CD4-positive, alpha-beta T cell (primary cell): Measurements from ENCODE around the gene ARIH2. TPM values are rescaled to one million over a fixed set of nuclear protein-coding genes. Genes with fewer than 3 reads are reported as not detected.

Experiments
- ATAC-seq: fragments of 200-7000 bp; cut with Tn5 transposase; one replicate; pipeline ENCODE4 v1.10.0; 2022; ENCODE audit warnings: mild to moderate bottlenecking; ENCODE audit not compliant: poor library complexity
- CTCF ChIA-PET: fragments of 350-600 bp; sonication (Branson Sonifier 250); formaldehyde crosslinking; loops from one replicate; lab custom pipeline; 2021; ENCODE audit warnings: antibody characterized with exemption, inconsistent platforms; lab: Charles Lee
- POLR2A ChIA-PET: fragments of 350-600 bp; sonication (Branson Sonifier 250); formaldehyde crosslinking; loops from one replicate; lab custom pipeline; 2021; ENCODE audit warnings: antibody characterized with exemption, inconsistent platforms; lab: Charles Lee
- DNase-seq, 14 experiments: peaks; one replicate each; pipeline ENCODE4 v3.0.0-alpha.2; 2013 to 2020; ENCODE audit warnings: mixed read lengths in 2 of 14
- H3K27ac ChIP-seq, 2 donors: one replicate each; pipeline versions ENCODE4 v1.5.1 to v1.7.0; 2013; ENCODE audit warnings: low read length in 2 of 2, low read depth in 1 of 2, mild to moderate bottlenecking in 1 of 2
- H3K27me3 ChIP-seq, 2 experiments: 1 replicate in 1 of 2; 2 replicates in 1 of 2; pipeline versions ENCODE4 v1.6.1 to v1.7.0; 2013; ENCODE audit warnings: low read length in 2 of 2, control low read depth in 1 of 2, mild to moderate bottlenecking in 1 of 2, moderate library complexity in 1 of 2; ENCODE audit not compliant: insufficient read depth in 2 of 2, control insufficient read depth in 1 of 2
- H3K36me3 ChIP-seq: one replicate; pipeline ENCODE4 v1.6.1; 2013; ENCODE audit warnings: low read length, control low read depth; ENCODE audit not compliant: insufficient read depth
- H3K4me1 ChIP-seq: one replicate; pipeline ENCODE4 v1.6.1; 2013; ENCODE audit warnings: low read length, control low read depth; ENCODE audit not compliant: insufficient read depth
- H3K4me3 ChIP-seq: one replicate; pipeline ENCODE4 v1.5.1; 2013; ENCODE audit warnings: mild to moderate bottlenecking, low read length, moderate library complexity
- H3K9me3 ChIP-seq, 2 experiments: 1 replicate in 1 of 2; 2 replicates in 1 of 2; pipeline versions ENCODE4 v1.6.1 to v1.7.0; 2013; ENCODE audit warnings: low read length in 2 of 2, mild to moderate bottlenecking in 2 of 2, control low read depth in 1 of 2, moderate library complexity in 1 of 2; ENCODE audit not compliant: control insufficient read depth in 1 of 2, insufficient read depth in 1 of 2
- H3K27ac Mint-ChIP-seq: one replicate; pipeline ENCODE4 v1.8.0; 2020; ENCODE audit warnings: mixed read lengths
- H3K27me3 Mint-ChIP-seq: one replicate; pipeline ENCODE4 v1.8.0; 2021; ENCODE audit warnings: mixed read lengths
- H3K36me3 Mint-ChIP-seq: one replicate; pipeline ENCODE4 v1.8.0; 2021; ENCODE audit warnings: low read depth, mixed read lengths
- H3K4me1 Mint-ChIP-seq: one replicate; pipeline ENCODE4 v1.8.0; 2021; ENCODE audit warnings: low read depth, mixed read lengths
- H3K4me3 Mint-ChIP-seq: one replicate; pipeline ENCODE4 v1.8.0; 2020; ENCODE audit warnings: mild to moderate bottlenecking, mixed read lengths
- H3K9me3 Mint-ChIP-seq: one replicate; pipeline ENCODE4 v1.8.0; 2020; ENCODE audit warnings: mixed read lengths
- CTCF ChIP-seq: fragments of 200-600 bp; IDR thresholded peaks from one replicate; pipeline ENCODE4 v1.8.0; 2022; ENCODE audit warnings: antibody characterized with exemption, mild to moderate bottlenecking
- intact Hi-C, 2 experiments: fragments of 100-400 bp; cut with DNase I in 1 of 2; cut with micrococcal nuclease in 1 of 2; formaldehyde crosslinking; loops; one replicate each; pipeline versions ENCODE4 v1.15.1 to v1.9.0; 2023 to 2025; cut with DNase I, micrococcal nuclease
- total RNA-seq, 174 experiments: library from RNA in 2 of 174; stranded (reverse) in 2 of 174; gene quantifications; one replicate each; pipeline ENCODE4 v1.2.3 and lab custom pipeline; 2021 to 2026

Gene ARIH2
- total RNA-seq, 2 experiments from 2014 or later, result 182 TPM

- Mint-ChIP-seq H3K9me3 (no peaks in the 10 kb centered on the region), H3K36me3 (peaks cover 69% of the 10 kb centered on the region), H3K27ac (no peak overlapping the region), H3K4me3 (no peak overlapping the region), H3K4me1 (peaks cover 6% of the 10 kb centered on the region), H3K27me3 (no peaks in the 10 kb centered on the region)
- peaks cover 71% of the 10 kb centered on the region for H3K36me3 ChIP-seq
- H3K4me3 ChIP-seq, result no peak overlapping the region
- no peak for TF ChIP-seq CTCF
- ChIA-PET POLR2A (no interaction called here), CTCF (no interaction called here)
- H3K27ac ChIP-seq, result no peak overlapping the region
- H3K4me1 ChIP-seq, result peaks cover 6% of the 10 kb centered on the region
- ATAC-seq (no peak), DNase-seq (no peak)
- no peaks in the 10 kb centered on the region for H3K27me3 ChIP-seq
- no peaks in the 10 kb centered on the region for H3K9me3 ChIP-seq
- intact Hi-C loops, result loop anchor here in 1 of 2 experiments (10.0 kb wide), 2 partner anchors 292 to 462 kb away; partner anchors contain the start of gene C3orf62
These were observed 64.5 kb downstream of the ARIH2 start for GRCh38 chr3:48983096-48983495.

GRCh38 chr3:48984663-48985062, 66.0 kb downstream of the ARIH2 start:
- peaks cover 58% of the 10 kb centered on the region for H3K36me3 Mint-ChIP-seq
- peak overlapping the region; percentile 4 for H3K27ac Mint-ChIP-seq
- no peaks in the 10 kb centered on the region for H3K27me3 ChIP-seq
- no peaks in the 10 kb centered on the region for H3K27me3 Mint-ChIP-seq
- intact Hi-C loops, result loop anchor here in 1 of 2 experiments (10.0 kb wide), 2 partner anchors 290 to 460 kb away; partner anchors contain the start of gene C3orf62
- no peak for ATAC-seq
- no peaks in the 10 kb centered on the region for H3K9me3 ChIP-seq
- CTCF ChIA-PET, result interaction anchor here (0.6 to 1.7 kb wide), 2 partner anchors 109 to 173 kb away, joined by 3 to 5 read pairs; partner anchors contain the start of gene QRICH1
- no peak overlapping the region for H3K27ac ChIP-seq
- POLR2A ChIA-PET, result interaction anchor here (3.0 kb wide), 1 partner anchor 44 kb away, joined by 10 read pairs; the partner anchor contains the start of gene IMPDH2
- no peak for DNase-seq
- no peak for TF ChIP-seq CTCF
- H3K4me1 Mint-ChIP-seq, result peaks cover 16% of the 10 kb centered on the region
- H3K4me3 ChIP-seq, result no peak overlapping the region
- no peak overlapping the region for H3K4me3 Mint-ChIP-seq
- H3K9me3 Mint-ChIP-seq, result no peaks in the 10 kb centered on the region
- peaks cover 20% of the 10 kb centered on the region for H3K4me1 ChIP-seq
- peaks cover 63% of the 10 kb centered on the region for H3K36me3 ChIP-seq

GRCh38 chr3:48985831-48986376, 67.3 kb downstream of the ARIH2 start:
- CTCF ChIA-PET, result interaction anchor here (0.6 to 6.6 kb wide), 3 partner anchors 21 to 104 kb away, joined by 3 to 100 read pairs (median 3); partner anchors contain the start of genes IMPDH2 and WDR6
- Mint-ChIP-seq H3K9me3 (no peaks in the 10 kb centered on the region), H3K4me3 (peak overlapping the region; percentile 3), H3K27me3 (no peaks in the 10 kb centered on the region), H3K4me1 (peaks cover 19% of the 10 kb centered on the region), H3K36me3 (peaks cover 51% of the 10 kb centered on the region), H3K27ac (peak overlapping the region; percentile 49)
- Histone ChIP-seq H3K4me3 (no peak overlapping the region), H3K27me3 (no peaks in the 10 kb centered on the region), H3K36me3 (peaks cover 50% of the 10 kb centered on the region), H3K9me3 (no peaks in the 10 kb centered on the region), H3K27ac (no peak overlapping the region), H3K4me1 (peaks cover 25% of the 10 kb centered on the region)
- intact Hi-C loops, result loop anchor here in 1 of 2 experiments (10.0 kb wide), 2 partner anchors 289 to 459 kb away; partner anchors contain the start of gene C3orf62
- ATAC-seq (no peak), DNase-seq (no peak)
- no peak for TF ChIP-seq CTCF
- POLR2A ChIA-PET, result interaction anchor here (0.7 to 7.2 kb wide), 4 partner anchors 22 to 179 kb away, joined by 3 to 146 read pairs (median 8); partner anchors contain the start of genes IMPDH2, NDUFAF3 and WDR6
